Measurements from ENCODE around the gene AADACL4.

The AADACL4 gene

GRCh38 chr1:12614402-12615158 is 29.3 kb upstream of the AADACL4 start:
- no peak for DNase-seq

DNA sequence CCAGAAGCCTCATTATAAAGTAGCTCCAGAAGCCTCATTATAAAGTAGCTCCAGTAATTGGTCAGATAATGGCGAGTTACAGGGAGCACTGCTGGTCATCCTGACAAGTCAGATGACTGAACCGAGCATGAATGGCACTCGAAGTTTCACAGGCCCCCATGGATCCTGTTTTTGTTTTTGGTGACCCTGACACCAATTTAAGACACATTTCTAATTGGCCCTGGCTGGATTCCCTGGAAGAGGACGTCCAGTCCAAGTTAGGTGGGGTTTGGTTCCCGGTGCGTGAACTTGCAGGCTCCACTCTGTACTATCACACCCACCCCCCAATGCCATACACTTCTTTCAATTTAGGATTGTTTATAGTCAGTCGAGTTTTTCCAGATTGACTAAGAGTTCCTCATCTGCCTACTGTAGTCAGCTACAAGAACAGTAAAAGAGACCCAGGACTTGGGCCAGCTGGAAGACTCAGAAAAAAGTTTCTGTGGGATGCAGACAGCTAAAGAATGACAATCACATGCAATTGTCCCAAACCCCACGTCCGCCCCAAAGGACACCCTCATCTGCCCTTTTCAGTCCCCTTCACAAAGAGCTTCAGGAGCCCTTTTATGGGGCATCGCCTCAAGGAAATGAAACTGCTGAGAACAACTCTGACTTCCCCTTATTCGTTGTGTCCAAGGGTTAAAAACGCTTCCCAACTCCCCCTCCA is 28.6 kb upstream of the AADACL4 start:
- DNase-seq = no peak

- DNase-seq = no peak
Observed at GRCh38 chr1:12615865-12616708, 27.8 kb upstream of the AADACL4 start.

DNA sequence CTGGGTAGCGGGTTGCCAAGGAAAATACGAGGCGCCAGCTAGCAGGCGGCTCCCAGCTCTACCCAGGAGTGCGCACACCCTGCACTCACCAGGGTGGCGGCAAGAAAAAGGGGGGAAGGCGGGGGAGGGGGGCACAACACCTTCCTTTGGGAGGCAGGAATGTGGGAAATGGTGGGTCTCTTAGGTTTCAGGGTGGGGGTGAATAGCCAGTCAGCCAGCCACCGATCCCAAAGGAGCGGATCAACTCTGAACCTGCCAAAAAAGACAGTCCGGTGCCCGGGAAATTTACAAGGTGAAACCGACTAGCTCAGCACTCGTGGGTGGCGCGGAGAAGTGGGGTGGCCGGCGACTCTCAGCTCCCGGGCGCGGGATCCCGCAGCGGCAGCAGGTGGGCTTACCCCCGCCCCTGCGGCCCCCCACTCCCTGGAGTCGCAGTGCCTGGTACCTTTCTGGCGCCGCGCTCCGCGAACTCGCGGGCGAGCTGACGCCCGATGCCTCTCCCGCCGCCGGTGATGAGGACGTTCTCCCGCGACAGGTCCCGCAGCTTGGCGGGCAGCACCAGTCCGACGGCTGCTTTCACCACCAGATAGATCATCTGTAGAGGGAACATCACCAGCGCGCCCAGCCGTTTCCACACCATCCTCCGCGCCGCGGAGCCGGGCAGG is 27.0 kb upstream of the AADACL4 start:
- DNase-seq = no peak

- DNase-seq = no peak
Observed at GRCh38 chr1:12617511-12617900, 26.4 kb upstream of the AADACL4 start.

- DNase-seq = no peak
Observed at GRCh38 chr1:12617901-12618660, 25.8 kb upstream of the AADACL4 start, which contains the start of gene DHRS3. DHRS3 (minus strand) TSS chr1:12618210; CDS start chr1:12617348, 862 bp downstream.

DNA sequence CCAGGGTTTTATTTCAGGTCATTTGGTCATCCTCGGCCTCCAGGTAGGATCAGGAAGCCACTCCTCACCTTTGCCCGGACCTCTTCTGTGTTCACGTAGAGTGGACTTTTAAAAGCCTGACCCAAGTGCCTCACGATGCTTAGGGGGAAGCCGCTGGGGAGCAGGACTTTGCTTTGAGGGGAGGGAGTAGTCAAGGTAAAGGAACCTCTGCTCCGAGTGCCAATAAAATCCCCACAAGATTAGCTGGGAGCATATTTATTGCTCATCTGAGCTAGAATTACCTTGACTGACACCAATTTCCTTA is 25.3 kb upstream of the AADACL4 start:
- no peak for DNase-seq

DNA sequence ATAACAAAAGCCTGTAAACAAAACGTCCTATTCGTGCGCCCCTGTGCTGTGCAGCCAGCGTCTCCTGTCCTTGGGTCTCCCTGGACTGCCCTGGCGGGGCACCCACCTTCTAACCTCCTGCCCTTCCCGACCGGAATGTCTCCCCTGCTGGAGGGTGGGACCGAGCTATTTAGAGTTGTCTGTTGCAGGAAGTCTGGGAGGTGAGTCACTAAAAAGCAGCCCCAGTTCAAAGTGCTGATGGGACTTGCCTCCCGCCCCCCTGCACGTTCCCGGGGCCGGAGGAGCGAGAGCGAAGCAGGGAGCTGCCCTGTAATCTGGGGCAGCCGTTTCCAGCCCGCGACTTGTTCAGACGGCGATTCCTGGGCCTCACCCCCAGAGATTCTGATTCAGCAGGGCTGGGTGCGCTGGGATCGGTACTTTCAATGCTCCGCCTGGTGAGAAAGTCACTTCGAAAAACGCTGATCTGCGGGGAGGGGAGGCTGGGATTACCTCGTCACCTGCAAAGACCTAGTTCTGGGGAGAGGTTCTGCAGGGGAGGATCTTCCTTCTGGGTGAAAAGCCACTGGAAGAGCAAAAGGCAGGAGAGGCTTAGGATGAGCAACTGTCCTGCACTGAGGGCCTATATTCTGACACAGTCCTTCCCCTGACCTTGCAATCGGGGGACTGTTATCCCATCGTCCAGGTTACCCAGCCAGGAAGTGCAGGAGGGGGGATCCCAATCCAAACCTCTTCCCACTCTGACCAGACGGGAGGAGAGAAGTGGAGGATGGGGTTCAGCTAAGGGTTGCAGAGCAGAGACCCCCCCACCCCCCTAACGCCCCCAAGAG is 24.7 kb upstream of the AADACL4 start:
- no peak for DNase-seq

DNA sequence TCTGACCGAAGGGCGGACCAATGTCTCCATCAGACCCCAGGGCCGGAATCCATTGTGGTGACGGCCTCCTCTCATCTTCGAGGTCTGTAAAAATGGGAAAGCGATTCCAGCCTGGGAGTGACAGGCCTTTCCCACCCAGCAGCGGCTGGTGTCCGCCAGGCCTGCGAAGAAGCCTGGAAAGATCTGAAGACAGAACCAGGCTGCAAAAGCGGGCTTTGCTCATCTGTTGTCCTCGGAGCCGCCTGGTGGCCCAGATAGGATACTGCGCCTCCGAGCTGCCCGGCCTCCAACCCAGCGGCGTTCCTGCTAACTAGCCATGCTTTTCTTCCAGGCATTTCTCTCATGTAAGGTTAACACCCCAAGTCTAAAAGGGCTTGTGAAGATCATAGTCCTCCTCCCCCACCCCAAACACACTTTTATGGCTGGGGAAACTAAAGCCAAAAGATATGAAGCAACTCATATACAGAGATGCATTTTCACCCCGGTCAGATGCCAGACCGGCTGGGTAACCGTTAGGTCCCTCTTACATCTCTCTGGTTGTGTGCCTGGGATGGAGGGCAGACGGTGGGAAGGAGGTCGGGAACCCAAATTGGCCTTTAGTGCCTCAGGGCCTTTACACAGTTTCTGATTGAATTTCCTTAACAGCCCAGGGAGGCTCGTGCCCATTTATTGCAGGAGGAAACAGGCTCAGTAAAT is 23.9 kb upstream of the AADACL4 start:
- DNase-seq = no peak

- DNase-seq = no peak
Observed at GRCh38 chr1:12620488-12620865, 23.4 kb upstream of the AADACL4 start.

GRCh38 chr1:12620931-12621330 is 23.0 kb upstream of the AADACL4 start:
- no peak for DNase-seq

DNA sequence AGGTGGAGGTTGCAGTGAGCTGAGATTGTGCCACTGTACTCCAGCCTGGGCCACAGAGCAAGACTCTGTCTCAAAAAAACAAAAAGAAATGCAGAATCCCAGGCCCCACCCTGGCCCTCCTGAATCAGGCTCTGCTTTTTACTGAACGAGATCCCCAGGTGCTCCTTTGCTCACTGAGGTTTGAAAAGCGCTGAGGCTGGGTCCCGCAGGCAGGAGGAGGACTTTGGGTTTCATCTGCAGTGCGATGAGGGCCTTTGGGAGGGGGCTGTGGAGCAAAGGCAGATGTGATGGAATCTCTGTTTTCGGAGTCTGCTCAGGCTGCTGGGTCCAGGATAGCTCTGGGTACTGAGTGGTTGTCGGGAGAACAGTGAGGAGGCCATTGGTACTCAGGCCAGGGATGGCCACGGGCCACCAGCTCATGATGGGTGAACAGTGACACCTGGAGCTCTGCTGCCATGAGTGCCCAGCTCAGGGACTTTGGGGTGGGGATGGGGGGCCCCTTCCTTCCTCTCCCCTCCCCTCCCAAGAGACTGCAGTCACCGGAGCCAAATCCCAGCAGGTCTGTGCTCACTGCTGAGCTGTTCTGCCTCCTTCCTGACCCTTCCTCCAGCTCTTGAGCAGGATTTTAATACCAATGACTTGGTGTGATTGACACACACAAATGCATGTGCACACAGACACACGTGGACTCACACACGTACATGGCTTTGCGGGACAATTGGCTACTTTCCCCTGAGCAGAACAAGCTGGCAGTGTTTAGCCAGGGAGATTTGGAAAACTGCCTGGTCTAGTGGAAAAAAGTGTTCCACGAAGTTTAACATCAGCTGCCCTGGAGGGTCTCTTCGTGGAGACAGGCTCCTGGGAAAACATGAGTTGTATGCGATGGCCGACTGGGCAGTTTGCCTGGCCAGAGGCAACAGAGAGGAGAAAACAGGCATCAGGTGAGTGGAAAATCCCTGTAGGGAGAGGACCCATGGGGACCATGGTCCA is 22.2 kb upstream of the AADACL4 start:
- no peak for DNase-seq

GRCh38 chr1:12622506-12622905 is 21.4 kb upstream of the AADACL4 start:
- DNase-seq = no peak

GRCh38 chr1:12625276-12625675 is 18.6 kb upstream of the AADACL4 start:
- DNase-seq = no peak

GRCh38 chr1:12626888-12627287 is 17.0 kb upstream of the AADACL4 start:
- no peak for DNase-seq

DNA sequence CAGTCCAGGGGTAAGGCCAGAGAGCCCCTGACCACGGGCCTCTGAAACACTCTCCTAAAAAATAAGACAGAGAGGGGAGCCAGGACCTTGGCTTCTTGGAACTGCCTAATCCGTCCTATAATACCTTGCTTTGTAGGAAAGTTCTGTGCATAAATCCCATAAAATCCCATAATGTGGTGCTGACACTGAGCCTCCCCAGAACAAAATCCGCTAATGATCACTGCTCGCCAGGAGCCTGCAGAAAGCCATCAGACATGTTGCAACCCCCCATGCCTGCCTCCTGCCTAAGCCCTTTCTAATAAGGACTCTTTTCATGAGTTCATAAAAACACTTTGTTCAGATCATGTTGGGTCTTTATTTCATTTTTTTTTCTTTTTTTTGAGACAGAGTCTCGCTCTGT is 16.6 kb upstream of the AADACL4 start:
- no peak for DNase-seq

DNA sequence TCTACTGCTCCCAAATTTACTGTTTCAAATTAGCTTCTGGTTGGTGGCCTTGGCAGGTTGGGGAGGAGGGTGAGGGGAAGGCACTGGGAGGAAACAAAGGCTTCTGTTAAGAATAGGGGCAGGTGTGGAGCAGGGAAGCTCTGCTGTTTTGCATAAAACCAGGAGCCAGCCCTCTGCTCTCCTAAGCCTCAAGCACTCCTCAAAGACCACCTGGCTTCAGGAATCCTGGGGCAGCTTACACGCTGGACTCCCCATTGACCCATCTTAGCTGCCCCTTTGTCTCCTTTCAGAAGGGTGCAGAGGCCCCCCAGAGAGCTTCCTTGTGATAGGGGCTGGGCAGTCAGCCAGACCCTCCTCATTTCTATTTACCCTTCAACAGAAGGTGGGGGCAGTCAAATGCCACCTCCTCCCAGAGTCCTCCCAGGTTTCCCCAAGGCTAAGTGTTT is 14.4 kb upstream of the AADACL4 start:
- DNase-seq = no peak

DNA sequence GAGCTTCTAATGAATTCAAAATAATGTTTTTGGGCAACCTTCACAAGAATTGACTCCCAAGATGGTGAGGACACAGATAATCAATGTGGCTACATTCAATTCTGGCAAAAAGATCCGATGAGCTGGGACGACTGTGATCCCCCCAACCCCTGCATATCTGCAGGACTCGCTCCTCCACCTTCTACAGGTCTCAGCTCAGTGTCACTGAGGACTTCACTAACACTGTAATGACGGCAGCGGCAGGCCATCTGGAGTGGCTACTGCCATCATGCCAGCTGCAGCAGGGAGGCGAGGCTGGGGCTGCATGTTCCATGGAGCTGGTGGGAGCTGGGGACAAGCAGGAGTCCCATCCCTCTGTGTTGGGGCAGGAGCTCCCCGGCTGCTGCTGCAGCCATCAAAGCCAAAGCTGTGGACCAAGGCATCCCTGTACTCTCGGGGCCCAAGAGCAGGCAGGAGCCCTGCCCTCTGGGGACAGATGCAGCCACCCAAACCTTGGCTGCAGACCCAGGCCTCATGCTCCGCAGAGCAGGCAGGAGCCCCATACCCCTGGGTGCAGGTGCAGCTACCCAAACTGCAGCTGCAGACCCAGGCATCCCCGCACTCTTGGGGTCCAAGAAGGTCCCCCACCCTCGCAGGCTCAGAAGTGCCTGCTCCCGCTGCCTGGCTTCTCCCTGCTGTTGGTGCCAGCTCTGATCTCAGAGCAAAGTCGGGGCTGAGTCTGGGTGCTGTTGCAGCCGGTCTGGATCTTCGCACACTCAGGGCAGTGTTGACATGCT is 13.7 kb upstream of the AADACL4 start:
- no peak for DNase-seq

All from 8988T (cell line).